Thoracic aorta (tissue), 2 donors: ENCODE results near the gene MFAP4. TPM values are rescaled to one million over a fixed set of nuclear protein-coding genes. Genes with fewer than 3 reads are reported as not detected.
A peak's percentile ranks its signal among the peaks of the same experiment; 100 is the strongest.

Experiments
- ATAC-seq: fragments of 150-250 bp; one replicate; pipeline ENCODE4 v1.8.0; 2017; ENCODE audit warnings: low read depth; ENCODE audit not compliant: insufficient number of reproducible peaks, low FRiP score
- DNase-seq: peaks from one replicate; pipeline ENCODE4 v3.0.0-alpha.2; 2020; ENCODE audit warnings: low spot score
- H3K27ac ChIP-seq, 2 donors: fragments of 200-600 bp; sonication (generic); 1 replicate in 1 of 2; 2 replicates in 1 of 2; pipeline ENCODE4 v1.5.1; 2016; ENCODE audit warnings: mild to moderate bottlenecking in 2 of 2, moderate library complexity in 2 of 2
- H3K27me3 ChIP-seq: fragments of 200-600 bp; sonication (generic); replicated peaks from 2 replicates; pipeline ENCODE4 v1.6.0; 2016; ENCODE audit warnings: mild to moderate bottlenecking; ENCODE audit not compliant: insufficient read depth
- H3K36me3 ChIP-seq: fragments of 200-600 bp; sonication (generic); one replicate; pipeline ENCODE4 v1.5.1; 2016
- H3K4me1 ChIP-seq, 2 donors: fragments of 200-600 bp; sonication (generic); 1 replicate in 1 of 2; 2 replicates in 1 of 2; pipeline versions ENCODE4 v1.5.1 to v1.6.0; 2016; ENCODE audit warnings: low read depth in 2 of 2, mild to moderate bottlenecking in 1 of 2; ENCODE audit not compliant: control insufficient read depth in 1 of 2
- H3K4me3 ChIP-seq: fragments of 200-600 bp; sonication (generic); 2 replicates; pipeline ENCODE4 v1.5.1; 2016; ENCODE audit warnings: mild to moderate bottlenecking
- H3K9me3 ChIP-seq: fragments of 200-600 bp; sonication (generic); 2 replicates; pipeline ENCODE4 v1.5.1; 2016
- total RNA-seq, 2 donors: library from RNA; depleted of rRNA; stranded (reverse); fragments of >200 nt; gene quantifications; one replicate each; pipeline versions ENCODE4 v1.1.0 to v1.2.3, GENCODE V29; 2016
- TF ChIP-seq, protein P1 (sequence below): fragments of 200-600 bp; sonication (generic); IDR thresholded peaks from one replicate; pipeline ENCODE4 v1.5.1; 2019; ENCODE audit warnings: antibody characterized with exemption

MFAP4 gene
- total RNA-seq, 2 donors from 2014 or later: 425 to 501 TPM

DNA sequence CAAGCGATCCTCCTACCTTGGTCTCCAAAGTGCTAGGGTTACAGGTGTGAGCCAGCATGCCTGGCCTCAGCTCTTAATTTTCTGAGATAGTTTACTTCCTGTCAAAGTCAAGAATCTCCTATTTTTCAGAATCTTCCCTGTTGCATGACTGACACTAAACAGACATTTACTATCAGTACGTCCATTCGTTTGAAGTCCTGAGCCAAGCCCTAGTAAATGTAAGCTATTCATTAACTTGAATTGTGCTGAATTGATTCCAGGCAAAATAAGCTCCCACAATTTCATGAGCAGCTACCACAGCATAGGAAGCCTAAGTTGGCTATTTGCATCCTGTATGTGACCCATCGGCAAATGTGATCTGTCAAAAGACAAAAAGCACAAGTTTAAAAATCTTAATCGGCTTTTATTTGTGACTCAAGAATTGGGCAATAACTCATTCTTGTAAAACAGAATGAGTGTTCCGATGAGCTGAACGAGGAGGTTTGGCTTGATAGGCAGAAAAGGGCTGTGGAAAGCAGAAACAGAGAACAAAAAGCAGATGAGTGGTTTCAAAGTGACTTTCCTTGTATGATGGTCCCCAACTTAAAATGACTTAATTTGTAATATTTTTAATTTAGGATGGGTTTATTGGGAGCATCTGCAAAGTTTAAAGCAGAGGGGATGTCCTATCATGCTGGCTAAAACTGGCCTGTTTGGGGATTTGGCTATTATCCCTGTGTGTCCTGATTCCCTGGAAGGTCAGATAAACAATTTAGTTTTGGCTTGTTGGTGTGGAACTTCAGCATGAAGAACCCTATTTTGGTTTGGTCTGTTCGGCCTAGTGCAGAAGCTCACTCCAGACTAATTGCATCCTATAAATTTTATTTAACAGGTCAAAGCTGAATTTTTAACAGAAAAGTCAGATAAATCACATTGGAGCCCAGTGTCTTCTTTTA, 38.2 kb upstream of the MFAP4 start:
- no peak for ATAC-seq
- H3K4me1 ChIP-seq: no peaks in the 10 kb centered on the region
- no peak overlapping the region for H3K4me3 ChIP-seq
- TF ChIP-seq, protein P1, sequence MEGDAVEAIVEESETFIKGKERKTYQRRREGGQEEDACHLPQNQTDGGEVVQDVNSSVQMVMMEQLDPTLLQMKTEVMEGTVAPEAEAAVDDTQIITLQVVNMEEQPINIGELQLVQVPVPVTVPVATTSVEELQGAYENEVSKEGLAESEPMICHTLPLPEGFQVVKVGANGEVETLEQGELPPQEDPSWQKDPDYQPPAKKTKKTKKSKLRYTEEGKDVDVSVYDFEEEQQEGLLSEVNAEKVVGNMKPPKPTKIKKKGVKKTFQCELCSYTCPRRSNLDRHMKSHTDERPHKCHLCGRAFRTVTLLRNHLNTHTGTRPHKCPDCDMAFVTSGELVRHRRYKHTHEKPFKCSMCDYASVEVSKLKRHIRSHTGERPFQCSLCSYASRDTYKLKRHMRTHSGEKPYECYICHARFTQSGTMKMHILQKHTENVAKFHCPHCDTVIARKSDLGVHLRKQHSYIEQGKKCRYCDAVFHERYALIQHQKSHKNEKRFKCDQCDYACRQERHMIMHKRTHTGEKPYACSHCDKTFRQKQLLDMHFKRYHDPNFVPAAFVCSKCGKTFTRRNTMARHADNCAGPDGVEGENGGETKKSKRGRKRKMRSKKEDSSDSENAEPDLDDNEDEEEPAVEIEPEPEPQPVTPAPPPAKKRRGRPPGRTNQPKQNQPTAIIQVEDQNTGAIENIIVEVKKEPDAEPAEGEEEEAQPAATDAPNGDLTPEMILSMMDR: no peak
- no peaks in the 10 kb centered on the region for H3K36me3 ChIP-seq
- no peak for DNase-seq
- no peak overlapping the region for H3K27ac ChIP-seq
- no peaks in the 10 kb centered on the region for H3K27me3 ChIP-seq
- no peaks in the 10 kb centered on the region for H3K9me3 ChIP-seq

DNA sequence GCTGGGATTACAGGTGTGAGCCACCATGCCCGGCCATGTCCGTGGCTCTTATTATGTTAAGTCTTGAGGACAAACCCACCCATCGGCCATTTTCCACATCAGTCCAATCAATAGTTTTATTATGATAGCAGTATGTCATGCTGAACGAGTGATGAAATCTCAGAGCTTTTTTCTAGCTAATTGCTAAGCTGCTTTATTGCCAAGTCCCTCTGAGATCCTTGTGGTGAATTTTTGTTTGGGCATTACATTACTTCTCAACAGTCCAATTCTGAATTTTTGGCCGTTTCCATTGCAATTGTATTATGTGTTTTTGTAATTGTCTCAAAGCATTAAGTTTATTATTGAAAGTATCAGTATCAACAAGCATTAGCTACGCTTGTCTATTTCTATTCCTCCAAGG, 34.9 kb upstream of the MFAP4 start:
- Histone ChIP-seq H3K9me3 (no peaks in the 10 kb centered on the region), H3K36me3 (no peaks in the 10 kb centered on the region), H3K4me3 (no peak overlapping the region), H3K4me1 (no peaks in the 10 kb centered on the region), H3K27ac (no peak overlapping the region), H3K27me3 (no peaks in the 10 kb centered on the region)
- DNase-seq (no peak), ATAC-seq (no peak)
- TF ChIP-seq, protein P1: no peak

DNA sequence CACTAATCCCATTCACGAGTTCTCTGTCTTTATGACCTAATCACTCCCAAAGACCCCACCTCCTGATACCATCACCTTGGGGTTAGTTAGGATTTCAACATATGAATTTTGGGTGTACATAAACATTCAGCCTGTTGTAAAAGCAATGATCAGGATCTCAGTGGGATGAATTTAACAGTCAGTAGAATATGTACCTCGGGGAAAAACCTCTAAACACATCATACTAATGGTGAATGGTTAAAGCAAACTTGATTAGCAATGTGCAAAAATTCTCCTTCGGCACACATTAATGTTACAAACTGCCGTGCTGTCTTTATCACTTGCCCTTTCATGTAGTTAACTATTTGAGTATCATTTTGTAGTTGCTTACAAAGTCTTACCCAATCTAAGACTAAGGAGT, 34.2 kb upstream of the MFAP4 start:
- Histone ChIP-seq H3K4me3 (no peak overlapping the region), H3K27ac (no peak overlapping the region), H3K9me3 (no peaks in the 10 kb centered on the region), H3K27me3 (no peaks in the 10 kb centered on the region), H3K36me3 (no peaks in the 10 kb centered on the region), H3K4me1 (no peaks in the 10 kb centered on the region)
- TF ChIP-seq, protein P1: no peak
- ATAC-seq (no peak), DNase-seq (no peak)

DNA sequence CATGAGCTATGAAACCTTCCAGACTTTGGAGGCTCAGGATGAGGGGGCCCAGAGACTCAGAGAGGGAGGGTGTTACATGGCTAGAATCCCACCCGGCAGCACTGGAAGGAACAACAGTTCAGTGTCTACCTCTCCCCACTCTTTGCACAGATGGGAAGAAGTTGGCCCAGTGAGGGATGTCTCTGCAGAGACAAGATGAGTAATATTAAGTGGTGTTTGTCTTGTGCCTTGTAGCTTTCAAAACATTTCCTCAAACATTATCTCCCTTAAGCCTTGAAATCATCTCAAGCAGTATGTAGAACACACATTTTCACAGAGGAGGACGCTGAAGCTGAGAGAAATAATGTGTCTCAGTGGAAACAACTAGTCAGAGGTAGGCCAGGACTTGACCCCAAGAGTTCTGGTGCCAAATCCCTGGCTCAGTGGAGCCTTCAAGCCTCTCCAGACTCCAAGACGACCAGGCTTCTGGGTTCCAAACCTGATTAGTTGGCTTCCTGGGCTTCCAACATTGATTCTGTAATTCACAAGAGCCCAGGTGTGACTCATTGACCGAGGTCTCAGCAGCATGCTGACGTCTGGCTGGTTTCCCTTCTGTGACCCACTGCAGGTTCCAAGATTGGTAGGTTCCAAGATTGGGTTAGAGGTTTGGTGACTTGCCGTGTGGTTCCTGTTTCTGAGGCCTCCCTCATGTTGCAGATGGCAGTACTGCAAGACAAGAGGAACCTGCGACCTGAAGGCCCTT, 31.4 kb upstream of the MFAP4 start:
- Histone ChIP-seq H3K4me3 (no peak overlapping the region), H3K4me1 (no peaks in the 10 kb centered on the region), H3K9me3 (no peaks in the 10 kb centered on the region), H3K27me3 (no peaks in the 10 kb centered on the region), H3K36me3 (no peaks in the 10 kb centered on the region), H3K27ac (peak overlapping the region in 1 of 2 donors; percentile 9)
- TF ChIP-seq, protein P1: no peak
- DNase-seq (no peak), ATAC-seq (peak; percentile 61)

DNA sequence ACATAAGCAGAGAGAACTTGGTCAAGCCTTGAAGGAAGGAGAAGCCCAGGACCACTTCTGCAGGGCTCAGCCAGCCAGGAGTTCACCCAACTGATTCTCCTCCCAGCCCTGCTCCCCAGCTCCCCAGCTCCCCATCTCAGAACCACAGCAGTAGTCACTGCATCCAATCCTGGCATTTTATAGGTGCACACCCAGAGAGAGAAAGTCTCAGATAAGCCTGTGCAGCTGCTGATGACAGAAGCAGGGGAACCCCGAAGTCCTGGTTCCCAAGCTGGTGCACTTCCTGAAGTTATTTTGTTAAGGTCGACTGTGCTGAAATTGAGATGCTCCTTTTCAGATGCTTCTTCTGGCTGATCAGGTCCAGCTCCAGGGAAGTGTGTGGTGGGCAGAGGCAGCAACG, 30.6 kb upstream of the MFAP4 start:
- Histone ChIP-seq H3K9me3 (no peaks in the 10 kb centered on the region), H3K27me3 (no peaks in the 10 kb centered on the region), H3K4me1 (no peaks in the 10 kb centered on the region), H3K27ac (peak overlapping the region in 1 of 2 donors; percentile 9), H3K4me3 (no peak overlapping the region), H3K36me3 (no peaks in the 10 kb centered on the region)
- TF ChIP-seq, protein P1: no peak
- no peak for ATAC-seq
- DNase-seq: no peak
